Kidney capillary endothelial cell (primary cell): ENCODE results near the gene TICRR.
"Not testable (repeated sequence)": the region's sequence is repeated elsewhere in the genome, so short reads cannot be mapped to it uniquely, and the experiment has no call there.

Source experiments
- DNase-seq: peaks from one replicate; pipeline ENCODE4 v3.0.0-alpha.2; 2018; ENCODE audit warnings: low spot score

Gene TICRR

GRCh38 chr15:89566181-89566580 is 9.1 kb upstream of the TICRR start:
- DNase-seq = no peak

- DNase-seq = no peak
These were observed 8.5 kb upstream of the TICRR start for GRCh38 chr15:89566621-89567294.

- DNase-seq = no peak
These were observed 6.1 kb upstream of the TICRR start for GRCh38 chr15:89569090-89569745.

GRCh38 chr15:89575656-89576416 is 567 bp downstream of the TICRR start:
- DNase-seq = no peak

- no peak for DNase-seq
These were observed 1.1 kb downstream of the TICRR start for GRCh38 chr15:89576417-89576773.

- no peak for DNase-seq
These were observed 2.5 kb downstream of the TICRR start for GRCh38 chr15:89577776-89578115.

GRCh38 chr15:89578146-89578545 is 2.9 kb downstream of the TICRR start:
- DNase-seq = no peak

- DNase-seq = not testable (repeated sequence)
These were observed 5.5 kb downstream of the TICRR start for GRCh38 chr15:89580747-89581146.

- no peak for DNase-seq
These were observed 11.4 kb downstream of the TICRR start for GRCh38 chr15:89586651-89587050.

- peak; percentile 33 for DNase-seq
These were observed 12.7 kb downstream of the TICRR start for GRCh38 chr15:89587955-89588354.

GRCh38 chr15:89591834-89592233 is 16.6 kb downstream of the TICRR start:
- DNase-seq = no peak

- no peak for DNase-seq
These were observed 17.7 kb downstream of the TICRR start for GRCh38 chr15:89593018-89593417.

- DNase-seq = no peak
These were observed 23.8 kb downstream of the TICRR start for GRCh38 chr15:89599021-89599420.

GRCh38 chr15:89611317-89611716 is 36.0 kb downstream of the TICRR start:
- no peak for DNase-seq

- DNase-seq = no peak
These were observed 37.8 kb downstream of the TICRR start for GRCh38 chr15:89613031-89613430.

- DNase-seq = no peak
These were observed 38.9 kb downstream of the TICRR start for GRCh38 chr15:89614164-89614563.

GRCh38 chr15:89615135-89615534 is 39.9 kb downstream of the TICRR start:
- DNase-seq = no peak

- no peak for DNase-seq
These were observed 41.0 kb downstream of the TICRR start for GRCh38 chr15:89616228-89616627.

GRCh38 chr15:89621547-89621946 is 46.3 kb downstream of the TICRR start:
- no peak for DNase-seq

- no peak for DNase-seq
These were observed 47.9 kb downstream of the TICRR start for GRCh38 chr15:89623165-89623564.

- no peak for DNase-seq
These were observed 50.4 kb downstream of the TICRR start for GRCh38 chr15:89625716-89626115.

- DNase-seq = no peak
These were observed 52.1 kb downstream of the TICRR start for GRCh38 chr15:89627256-89627970.

- no peak for DNase-seq
These were observed 53.0 kb downstream of the TICRR start for GRCh38 chr15:89628301-89628700.
